Calu3 (cell line): Measurements from ENCODE around the gene CLTA. TPM values are rescaled to one million over a fixed set of nuclear protein-coding genes. Genes with fewer than 3 reads are reported as not detected.

Experiments used
- BruUV-seq: library from RNA; stranded (reverse); fragments of 400-500 nt; replicated peaks from 2 replicates; lab custom pipeline; 2021; lab: Mats Ljungman, UMichigan
- CTCF ChIA-PET: fragments of 300-600 bp; sonication (Branson Sonifier 250); formaldehyde crosslinking; loops from one replicate; lab custom pipeline; 2022; ENCODE audit warnings: antibody characterized with exemption; lab: Charles Lee
- DNase-seq: peaks from one replicate; pipeline ENCODE4 v3.0.0; 2022
- H3K27ac Mint-ChIP-seq: one replicate; pipeline ENCODE4 v1.8.0; 2022; ENCODE audit warnings: mixed read lengths; ENCODE audit not compliant: unreplicated experiment
- H3K27me3 Mint-ChIP-seq: one replicate; pipeline ENCODE4 v1.8.0; 2022; ENCODE audit warnings: mixed read lengths; ENCODE audit not compliant: unreplicated experiment
- H3K36me3 Mint-ChIP-seq: one replicate; pipeline ENCODE4 v1.8.0; 2022; ENCODE audit warnings: mild to moderate bottlenecking, moderate library complexity, mixed read lengths; ENCODE audit not compliant: insufficient read depth, unreplicated experiment
- H3K4me1 Mint-ChIP-seq: one replicate; pipeline ENCODE4 v1.8.0; 2022; ENCODE audit warnings: mild to moderate bottlenecking, low read depth, mixed read lengths; ENCODE audit not compliant: unreplicated experiment
- H3K4me3 Mint-ChIP-seq: one replicate; pipeline ENCODE4 v1.8.0; 2022; ENCODE audit warnings: mild to moderate bottlenecking, low read depth, moderate library complexity, mixed read lengths; ENCODE audit not compliant: unreplicated experiment
- H3K9me3 Mint-ChIP-seq: one replicate; pipeline ENCODE4 v1.8.0; 2022; ENCODE audit warnings: low read depth, mixed read lengths; ENCODE audit not compliant: unreplicated experiment
- CTCF ChIP-seq: fragments of 200-600 bp; IDR thresholded peaks from one replicate; pipeline ENCODE4 v1.8.0; 2022; ENCODE audit warnings: antibody characterized with exemption; ENCODE audit not compliant: unreplicated experiment
- intact Hi-C: fragments of 100-400 bp; cut with micrococcal nuclease; formaldehyde crosslinking; loops from one replicate; pipeline ENCODE4 v1.10.0; 2022; ENCODE audit not compliant: unreplicated experiment
- total RNA-seq: library from RNA; stranded (reverse); gene quantifications from 2 replicates; pipeline ENCODE4 v1.2.3, GENCODE V29; 2022

The CLTA gene
- total RNA-seq, 1 experiment from 2014 or later = 85.5 TPM

DNA sequence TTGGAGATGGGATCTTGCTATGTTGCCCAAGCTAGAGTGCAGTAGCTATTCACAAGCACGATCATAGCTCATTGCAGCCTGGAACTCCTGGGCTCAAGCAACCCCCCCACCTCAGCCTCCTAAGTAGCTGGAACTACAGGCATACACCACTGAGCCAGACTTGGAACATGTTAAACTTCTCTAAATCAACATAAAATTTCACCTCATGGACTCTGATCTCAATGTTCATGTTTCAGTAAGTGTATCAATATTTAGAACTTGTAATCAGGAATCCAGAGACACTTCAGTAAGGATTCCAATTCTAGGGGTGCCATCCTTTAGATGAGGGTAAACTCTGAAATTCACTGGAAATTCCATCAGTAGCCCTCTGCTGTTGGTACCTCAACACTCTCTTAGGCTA lies 60.7 kb downstream of the CLTA start:
- Mint-ChIP-seq H3K9me3 (no peaks in the 10 kb centered on the region), H3K27ac (no peak overlapping the region), H3K4me1 (peaks cover 14% of the 10 kb centered on the region), H3K4me3 (no peak overlapping the region), H3K36me3 (no peaks in the 10 kb centered on the region), H3K27me3 (no peaks in the 10 kb centered on the region)
- BruUV-seq = no TSS peak
- intact Hi-C loops = loop anchor here (5.0 kb wide), 1 partner anchor 66 kb away; no protein-coding TSS in a partner anchor
- DNase-seq = no peak
- CTCF ChIA-PET = no interaction called here
- no peak for TF ChIP-seq CTCF

- no peaks in the 10 kb centered on the region for H3K4me1 Mint-ChIP-seq
- H3K27ac Mint-ChIP-seq = peak within 1 kb of the TSS; percentile 61
- peaks cover 29% of the 10 kb centered on the region for H3K36me3 Mint-ChIP-seq
- TSS peak; percentile 83 for BruUV-seq
- intact Hi-C loops = no loop called here
- H3K4me3 Mint-ChIP-seq = peak within 1 kb of the TSS; percentile 68
- CTCF ChIA-PET = interaction anchor here (0.6 kb wide), 1 partner anchor 12 kb away, joined by 5 read pairs; no protein-coding TSS in a partner anchor
- DNase-seq = peak; percentile 85
- H3K9me3 Mint-ChIP-seq = no peaks in the 10 kb centered on the region
- no peaks in the 10 kb centered on the region for H3K27me3 Mint-ChIP-seq
- TF ChIP-seq CTCF = no peak
Observed at GRCh38 chr9:36258208-36258995, 67.7 kb downstream of the CLTA start, which contains the start of gene GNE. TSS of gene GNE (minus strand) at chr9:36258448. CDS start at chr9:36249355, 9,093 bp downstream.

DNA sequence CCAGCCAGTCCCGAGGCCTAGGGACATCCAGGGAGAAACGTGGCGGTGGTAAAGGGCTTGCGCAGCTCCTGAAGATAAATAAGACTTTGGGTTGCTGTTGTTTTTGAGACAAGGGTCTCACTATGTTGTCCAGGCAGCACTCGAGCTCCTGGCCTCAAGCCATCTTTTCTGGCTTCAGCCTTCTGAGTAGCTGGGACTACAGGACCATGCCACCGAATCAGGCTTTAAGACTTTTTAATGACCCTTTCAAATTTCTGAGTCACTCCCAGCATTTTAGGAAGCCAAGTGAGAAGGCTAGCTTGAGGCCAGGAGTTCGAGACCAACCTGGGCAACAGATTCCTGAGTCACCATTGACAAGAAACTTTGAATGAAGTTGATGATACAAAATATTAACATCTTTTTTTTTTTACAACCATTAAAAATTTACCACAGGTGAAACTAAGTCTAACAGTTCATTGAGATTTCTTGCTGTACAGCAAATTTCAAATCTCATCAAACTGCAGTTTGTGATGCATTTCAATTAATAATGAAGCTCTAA lies 68.3 kb downstream of the CLTA start:
- Mint-ChIP-seq H3K9me3 (no peaks in the 10 kb centered on the region), H3K36me3 (peaks cover 29% of the 10 kb centered on the region), H3K27ac (peak overlapping the region; percentile 61), H3K4me1 (no peaks in the 10 kb centered on the region), H3K27me3 (no peaks in the 10 kb centered on the region), H3K4me3 (peak overlapping the region; percentile 68)
- intact Hi-C loops = no loop called here
- no peak for DNase-seq
- no TSS peak for BruUV-seq
- CTCF ChIA-PET = interaction anchor here (0.6 kb wide), 1 partner anchor 12 kb away, joined by 5 read pairs; no protein-coding TSS in a partner anchor
- TF ChIP-seq CTCF = no peak

Other genes with a start within 250 kb of the CLTA start
- not detected in 2 replicates for gene OR2S2, start 232.8 kb upstream of the CLTA start, total RNA-seq
- 0.54 and 1.1 TPM in 2 replicates for gene RECK, start 154.0 kb upstream of the CLTA start, total RNA-seq
- 0.19 and 0.24 TPM in 2 replicates for gene GLIPR2, start 54.2 kb upstream of the CLTA start, total RNA-seq
- gene CCIN, start 21.5 kb upstream of the CLTA start, total RNA-seq = not detected in 2 replicates
- gene GNE, start 67.5 kb downstream of the CLTA start, total RNA-seq = 23.3 and 23.6 TPM in 2 replicates
- 10.8 and 12.0 TPM in 2 replicates for gene RNF38, start 209.3 kb downstream of the CLTA start, total RNA-seq